Measurements from ENCODE around the gene OR6K2. TPM values are rescaled to one million over a fixed set of nuclear protein-coding genes. Genes with fewer than 3 reads are reported as not detected.

OR6K2 gene
- total and polyA plus RNA-seq, 10 of the 15 experiments (the other 5 are each of a cell fraction or from before 2014, with no cell fraction given) = not detected

- POLR2A ChIA-PET = no interaction called here
- Histone ChIP-seq H3K4me1 (ENCODE audit: control insufficient read depth, insufficient read depth, low read length) (no peaks in the 10 kb centered on the region), H3K4me3 (no peak overlapping the region), H3K27me3 (replicated peaks in 1 of 2; ENCODE audit: control insufficient read depth in 2 of 2, insufficient read depth in 2 of 2, low read length in 1 of 2) (no peaks in the 10 kb centered on the region), H4K20me1 (ENCODE audit: control insufficient read depth, insufficient read depth) (no peaks in the 10 kb centered on the region), H3K9me3 (replicated peaks; ENCODE audit: control insufficient read depth, insufficient read depth, low read length) (no peaks in the 10 kb centered on the region), H2AFZ (ENCODE audit: control insufficient read depth, low read depth, low read length) (no peak overlapping the region), H3K9ac (ENCODE audit: control insufficient read depth, insufficient read depth, low read length) (no peak overlapping the region), H3K4me2 (ENCODE audit: control insufficient read depth, insufficient read depth) (no peak overlapping the region), H3K36me3 (ENCODE audit: control insufficient read depth in 2 of 2, insufficient read depth in 2 of 2, low read length in 1 of 2) (no peaks in the 10 kb centered on the region), H3K79me2 (ENCODE audit: control insufficient read depth, insufficient read depth, low read length) (no peaks in the 10 kb centered on the region), H3K27ac (ENCODE audit: control insufficient read depth, insufficient read depth) (no peak overlapping the region)
- CTCF ChIA-PET = no interaction called here
- intact Hi-C loops (cut with micrococcal nuclease; ENCODE audit: unreplicated experiment) (loop anchor here (10.0 kb wide), 1 partner anchor 342 kb away; no protein-coding TSS in a partner anchor), in situ Hi-C loops (cut with MboI) (no loop called here)
- RAD21 ChIA-PET (ENCODE audit: unreplicated experiment) = no interaction called here
- 76% methylated on average over 7 of the region's 7 CpGs for WGBS (ENCODE audit: insufficient coverage, insufficient replicate concordance, low lambda C conversion rate, missing lambda C conversion rate)
- BruUV-seq (replicated peaks) = no TSS peak
- SMC1A ChIA-PET (ENCODE audit: uncharacterized antibody, unreplicated experiment) = no interaction called here
- DNase-seq (ENCODE audit: low read depth, low spot score) = no peak
- FAIRE-seq = no peak
- no peak for ATAC-seq
- TF ChIP-seq RAD51 (IDR thresholded peaks at IDR 0.05) = no peak
- no peak for TF ChIP-seq POLR2A (IDR thresholded peaks at IDR 0.05; ENCODE audit: low read depth, low read length)
- no peak for TF ChIP-seq BMI1 (IDR thresholded peaks at IDR 0.05; ENCODE audit: borderline replicate concordance)
- TF ChIP-seq SPI1 (IDR thresholded peaks at IDR 0.05; ENCODE audit: borderline replicate concordance, insufficient read depth, low read depth, low read length) = no peak
- TF ChIP-seq IRF5 (IDR thresholded peaks at IDR 0.05; ENCODE audit: borderline replicate concordance) = no peak
- no peak for TF ChIP-seq E2F4 (IDR thresholded peaks at IDR 0.05; ENCODE audit: low read depth, low read length)
- no peak for TF ChIP-seq SUPT20H (IDR thresholded peaks at IDR 0.05; ENCODE audit: borderline replicate concordance, control insufficient read depth, low read depth, low read length)
- no peak for TF ChIP-seq ATF7 (IDR thresholded peaks at IDR 0.05; ENCODE audit: low read depth)
- TF ChIP-seq ZZZ3 (IDR thresholded peaks at IDR 0.05; ENCODE audit: control insufficient read depth, insufficient read length, low read depth) = no peak
- TF ChIP-seq, protein P1, sequence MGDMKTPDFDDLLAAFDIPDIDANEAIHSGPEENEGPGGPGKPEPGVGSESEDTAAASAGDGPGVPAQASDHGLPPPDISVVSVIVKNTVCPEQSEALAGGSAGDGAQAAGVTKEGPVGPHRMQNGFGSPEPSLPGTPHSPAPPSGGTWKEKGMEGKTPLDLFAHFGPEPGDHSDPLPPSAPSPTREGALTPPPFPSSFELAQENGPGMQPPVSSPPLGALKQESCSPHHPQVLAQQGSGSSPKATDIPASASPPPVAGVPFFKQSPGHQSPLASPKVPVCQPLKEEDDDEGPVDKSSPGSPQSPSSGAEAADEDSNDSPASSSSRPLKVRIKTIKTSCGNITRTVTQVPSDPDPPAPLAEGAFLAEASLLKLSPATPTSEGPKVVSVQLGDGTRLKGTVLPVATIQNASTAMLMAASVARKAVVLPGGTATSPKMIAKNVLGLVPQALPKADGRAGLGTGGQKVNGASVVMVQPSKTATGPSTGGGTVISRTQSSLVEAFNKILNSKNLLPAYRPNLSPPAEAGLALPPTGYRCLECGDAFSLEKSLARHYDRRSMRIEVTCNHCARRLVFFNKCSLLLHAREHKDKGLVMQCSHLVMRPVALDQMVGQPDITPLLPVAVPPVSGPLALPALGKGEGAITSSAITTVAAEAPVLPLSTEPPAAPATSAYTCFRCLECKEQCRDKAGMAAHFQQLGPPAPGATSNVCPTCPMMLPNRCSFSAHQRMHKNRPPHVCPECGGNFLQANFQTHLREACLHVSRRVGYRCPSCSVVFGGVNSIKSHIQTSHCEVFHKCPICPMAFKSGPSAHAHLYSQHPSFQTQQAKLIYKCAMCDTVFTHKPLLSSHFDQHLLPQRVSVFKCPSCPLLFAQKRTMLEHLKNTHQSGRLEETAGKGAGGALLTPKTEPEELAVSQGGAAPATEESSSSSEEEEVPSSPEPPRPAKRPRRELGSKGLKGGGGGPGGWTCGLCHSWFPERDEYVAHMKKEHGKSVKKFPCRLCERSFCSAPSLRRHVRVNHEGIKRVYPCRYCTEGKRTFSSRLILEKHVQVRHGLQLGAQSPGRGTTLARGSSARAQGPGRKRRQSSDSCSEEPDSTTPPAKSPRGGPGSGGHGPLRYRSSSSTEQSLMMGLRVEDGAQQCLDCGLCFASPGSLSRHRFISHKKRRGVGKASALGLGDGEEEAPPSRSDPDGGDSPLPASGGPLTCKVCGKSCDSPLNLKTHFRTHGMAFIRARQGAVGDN (IDR thresholded peaks at IDR 0.05) = no peak
- no peak for TF ChIP-seq ESRRA (IDR thresholded peaks at IDR 0.05; ENCODE audit: low read length)
- TF ChIP-seq GATAD2B (conservative IDR thresholded peaks at IDR 0.05; ENCODE audit: low read depth) = no peak
- TF ChIP-seq BHLHE40 (IDR thresholded peaks at IDR 0.05; ENCODE audit: borderline replicate concordance in 1 of 2, low read depth in 2 of 2, low read length in 1 of 2) = no peak
- TF ChIP-seq SMC3 (IDR thresholded peaks at IDR 0.05; ENCODE audit: borderline replicate concordance, low read length) = no peak
- no peak for TF ChIP-seq POLR2AphosphoS5 (IDR thresholded peaks at IDR 0.05; ENCODE audit: low read length)
- no peak for TF ChIP-seq NFYB (IDR thresholded peaks at IDR 0.05; ENCODE audit: insufficient read depth, low read depth, low read length)
- TF ChIP-seq, protein P2, sequence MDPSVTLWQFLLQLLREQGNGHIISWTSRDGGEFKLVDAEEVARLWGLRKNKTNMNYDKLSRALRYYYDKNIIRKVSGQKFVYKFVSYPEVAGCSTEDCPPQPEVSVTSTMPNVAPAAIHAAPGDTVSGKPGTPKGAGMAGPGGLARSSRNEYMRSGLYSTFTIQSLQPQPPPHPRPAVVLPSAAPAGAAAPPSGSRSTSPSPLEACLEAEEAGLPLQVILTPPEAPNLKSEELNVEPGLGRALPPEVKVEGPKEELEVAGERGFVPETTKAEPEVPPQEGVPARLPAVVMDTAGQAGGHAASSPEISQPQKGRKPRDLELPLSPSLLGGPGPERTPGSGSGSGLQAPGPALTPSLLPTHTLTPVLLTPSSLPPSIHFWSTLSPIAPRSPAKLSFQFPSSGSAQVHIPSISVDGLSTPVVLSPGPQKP (IDR thresholded peaks at IDR 0.05; ENCODE audit: low read depth, low read length) = no peak
- TF ChIP-seq FOXM1 (IDR thresholded peaks at IDR 0.05; ENCODE audit: low read depth, low read length) = no peak
Measured at GRCh38 chr1:158652721-158653334, 47.6 kb downstream of the OR6K2 start.
